GM13977 (cell line): Measurements from ENCODE around the gene ETV2.

Experiments used
- DNase-seq: peaks from one replicate; pipeline ENCODE4 v3.0.0; 2012; ENCODE audit warnings: low spot score
- CTCF ChIP-seq: IDR thresholded peaks from 2 replicates; pipeline ENCODE4 v1.5.1; 2012; ENCODE audit warnings: mild to moderate bottlenecking, control low read depth; ENCODE audit not compliant: insufficient read depth; ENCODE audit errors: extremely low read depth, missing control alignments
- in situ Hi-C: fragments of 300-500 bp; cut with MboI; formaldehyde crosslinking; loops from one replicate; pipeline ENCODE4 v1.12.0; 2022; ENCODE audit warnings: low sequenced_read_pairs, low pct_unique_long_range_greater_than_20kb, mixed read lengths, inconsistent platforms; ENCODE audit not compliant: unreplicated experiment

ETV2 gene

GRCh38 chr19:35637165-35637564 lies 4.4 kb upstream of the ETV2 start:
- in situ Hi-C loops, result no loop called here
- no peak for TF ChIP-seq CTCF
- DNase-seq, result no peak

GRCh38 chr19:35639321-35639639 lies 2.3 kb upstream of the ETV2 start:
- in situ Hi-C loops, result no loop called here
- DNase-seq, result no peak
- TF ChIP-seq CTCF, result no peak

- in situ Hi-C loops, result no loop called here
- DNase-seq, result no peak
- TF ChIP-seq CTCF, result no peak
Observed at GRCh38 chr19:35639863-35640262, 1.7 kb upstream of the ETV2 start.

GRCh38 chr19:35642312-35642711 lies 767 bp downstream of the ETV2 start:
- no peak for TF ChIP-seq CTCF
- in situ Hi-C loops, result no loop called here
- no peak for DNase-seq

- no peak for TF ChIP-seq CTCF
- no peak for DNase-seq
- in situ Hi-C loops, result no loop called here
Observed at GRCh38 chr19:35642798-35643254, 1.3 kb downstream of the ETV2 start.

GRCh38 chr19:35643255-35644205 lies 2.0 kb downstream of the ETV2 start:
- TF ChIP-seq CTCF, result peak; percentile 28
- DNase-seq, result peak; percentile 91
- in situ Hi-C loops, result no loop called here
